G401.6 (cell line): ENCODE data around the gene NEK7.
"Not testable (repeated sequence)": the region's sequence is repeated elsewhere in the genome, so short reads cannot be mapped to it uniquely, and the experiment has no call there.

Experiments
- FAIRE-seq: peaks from 2 replicates; lab custom pipeline; 2012; peaks lifted over from hg19 to GRCh38; lab: Jason Lieb, UNC

Gene NEK7

GRCh38 chr1:198156745-198157240 lies at the start of gene NEK7:
NEK7 (plus strand) TSS chr1:198156998; CDS start chr1:198232581, 75,583 bp downstream.
- FAIRE-seq, result no peak

GRCh38 chr1:198107091-198107501 lies 49.7 kb upstream of the NEK7 start:
- no peak for FAIRE-seq

- FAIRE-seq, result no peak
Measured at GRCh38 chr1:198108636-198109370, 48.0 kb upstream of the NEK7 start.

GRCh38 chr1:198109371-198109715 lies 47.5 kb upstream of the NEK7 start:
- FAIRE-seq, result no peak

- no peak for FAIRE-seq
Measured at GRCh38 chr1:198113342-198113750, 43.5 kb upstream of the NEK7 start.

- FAIRE-seq, result no peak
Measured at GRCh38 chr1:198116069-198116468, 40.7 kb upstream of the NEK7 start.

- FAIRE-seq, result no peak
Measured at GRCh38 chr1:198116469-198116868, 40.3 kb upstream of the NEK7 start.

GRCh38 chr1:198117267-198117666 lies 39.5 kb upstream of the NEK7 start:
- no peak for FAIRE-seq

- no peak for FAIRE-seq
Measured at GRCh38 chr1:198118134-198118533, 38.7 kb upstream of the NEK7 start.

GRCh38 chr1:198119906-198120305 lies 36.9 kb upstream of the NEK7 start:
- FAIRE-seq, result no peak

GRCh38 chr1:198121056-198121826 lies 35.6 kb upstream of the NEK7 start:
- no peak for FAIRE-seq

- FAIRE-seq, result no peak
Measured at GRCh38 chr1:198122693-198123092, 34.1 kb upstream of the NEK7 start.

GRCh38 chr1:198123133-198123532 lies 33.7 kb upstream of the NEK7 start:
- FAIRE-seq, result no peak

- no peak for FAIRE-seq
Measured at GRCh38 chr1:198124673-198125072, 32.1 kb upstream of the NEK7 start.

GRCh38 chr1:198125995-198126735 lies 30.6 kb upstream of the NEK7 start:
- no peak for FAIRE-seq

- FAIRE-seq, result no peak
Measured at GRCh38 chr1:198128533-198128932, 28.3 kb upstream of the NEK7 start.

GRCh38 chr1:198130053-198130452 lies 26.7 kb upstream of the NEK7 start:
- not testable (repeated sequence) for FAIRE-seq

GRCh38 chr1:198132060-198132781 lies 24.6 kb upstream of the NEK7 start:
- no peak for FAIRE-seq

- FAIRE-seq, result no peak
Measured at GRCh38 chr1:198134252-198134651, 22.5 kb upstream of the NEK7 start.

- no peak for FAIRE-seq
Measured at GRCh38 chr1:198135366-198135765, 21.4 kb upstream of the NEK7 start.

- FAIRE-seq, result no peak
Measured at GRCh38 chr1:198141668-198142351, 15.0 kb upstream of the NEK7 start.

GRCh38 chr1:198143797-198144196 lies 13.0 kb upstream of the NEK7 start:
- no peak for FAIRE-seq
